ENCODE results near the gene BMAL1. TPM values are rescaled to one million over a fixed set of nuclear protein-coding genes. Genes with fewer than 3 reads are reported as not detected.

Gene BMAL1
- total and polyA plus RNA-seq, 2 of the 4 experiments (the other 2 are of a cell fraction): 8.8 to 9.9 TPM

- Histone ChIP-seq H3K9me1 (ENCODE audit: insufficient read depth, low read length) (no peaks in the 10 kb centered on the region; the same call in 1 of the 2 replicates), H2AFZ (replicated peaks; ENCODE audit: low read length, poor library complexity) (no peak overlapping the region), H2BK120ac (ENCODE audit: low read depth, low read length) (no peak overlapping the region), H4K8ac (ENCODE audit: low read depth in 2 of 2, low read length in 2 of 2) (no peak overlapping the region), H3K4ac (ENCODE audit: low read depth, low read length) (no peak overlapping the region), H3K27ac (ENCODE audit: insufficient read depth, low read length) (no peak overlapping the region), H2AK5ac (ENCODE audit: low read depth, low read length) (no peak overlapping the region), H3K79me1 (ENCODE audit: low read depth in 1 of 2, low read length in 2 of 2) (peaks cover 23 to 45% of the 10 kb centered on the region in 2 experiments), H2AK9ac (replicated peaks; ENCODE audit: low read depth, low read length, poor library complexity) (no peak overlapping the region), H4K5ac (ENCODE audit: low read depth, low read length) (no peak overlapping the region), H3K14ac (replicated peaks; ENCODE audit: low read depth, low read length) (no peak overlapping the region), H3K36me3 (ENCODE audit: control insufficient read depth, insufficient read depth, low read length) (peaks cover 3% of the 10 kb centered on the region; the same call in 1 of the 2 replicates), H3K4me3 (ENCODE audit: insufficient read depth, low read depth, low read length) (no peak overlapping the region), H4K20me1 (ENCODE audit: insufficient read depth, low read length) (peaks cover 18% of the 10 kb centered on the region), H4K91ac (ENCODE audit: insufficient read depth, low read depth, low read length) (no peak overlapping the region), H3K4me1 (ENCODE audit: control insufficient read depth, insufficient read depth, low read length) (no peaks in the 10 kb centered on the region), H3K23ac (ENCODE audit: low read depth, low read length) (no peak overlapping the region), H2BK20ac (ENCODE audit: low read depth, low read length) (no peak overlapping the region), H3K4me2 (ENCODE audit: low read depth, low read length) (no peak overlapping the region), H3K9ac (ENCODE audit: low read depth, low read length) (no peak overlapping the region), H2BK5ac (ENCODE audit: low read depth, low read length, poor library complexity, severe bottlenecking) (no peak overlapping the region), H3K27me3 (ENCODE audit: control insufficient read depth, insufficient read depth, low read length) (no peaks in the 10 kb centered on the region), H2BK15ac (ENCODE audit: low read depth, low read length) (no peak overlapping the region), H3K9me3 (ENCODE audit: control insufficient read depth, insufficient read depth, low read length) (no peaks in the 10 kb centered on the region), H3K18ac (ENCODE audit: low read depth, low read length) (no peak overlapping the region), H3K56ac (ENCODE audit: extremely low read depth, insufficient read depth, low read length) (no peak overlapping the region)
- BruUV-seq (replicated peaks): no TSS peak
- in situ Hi-C loops (cut with MboI; ENCODE audit: low sequenced_read_pairs): no loop called here
- DNase-seq (no peak), ATAC-seq (ENCODE audit: low read depth) (no peak)
- dilution Hi-C loops (cut with HindIII; ENCODE audit: low sequenced_read_pairs, unreplicated experiment): no loop called here
- POLR2A ChIA-PET (ENCODE audit: unreplicated experiment): no interaction called here
- 88% methylated on average over 1 of the region's 4 CpGs; no CpG with 5 or more reads in 1 of the 2 experiments for WGBS, 2 experiments (ENCODE audit: extremely low coverage in 2 of 2, insufficient read length in 1 of 2)
- CTCF ChIA-PET: no interaction called here
- TF ChIP-seq, protein P1, sequence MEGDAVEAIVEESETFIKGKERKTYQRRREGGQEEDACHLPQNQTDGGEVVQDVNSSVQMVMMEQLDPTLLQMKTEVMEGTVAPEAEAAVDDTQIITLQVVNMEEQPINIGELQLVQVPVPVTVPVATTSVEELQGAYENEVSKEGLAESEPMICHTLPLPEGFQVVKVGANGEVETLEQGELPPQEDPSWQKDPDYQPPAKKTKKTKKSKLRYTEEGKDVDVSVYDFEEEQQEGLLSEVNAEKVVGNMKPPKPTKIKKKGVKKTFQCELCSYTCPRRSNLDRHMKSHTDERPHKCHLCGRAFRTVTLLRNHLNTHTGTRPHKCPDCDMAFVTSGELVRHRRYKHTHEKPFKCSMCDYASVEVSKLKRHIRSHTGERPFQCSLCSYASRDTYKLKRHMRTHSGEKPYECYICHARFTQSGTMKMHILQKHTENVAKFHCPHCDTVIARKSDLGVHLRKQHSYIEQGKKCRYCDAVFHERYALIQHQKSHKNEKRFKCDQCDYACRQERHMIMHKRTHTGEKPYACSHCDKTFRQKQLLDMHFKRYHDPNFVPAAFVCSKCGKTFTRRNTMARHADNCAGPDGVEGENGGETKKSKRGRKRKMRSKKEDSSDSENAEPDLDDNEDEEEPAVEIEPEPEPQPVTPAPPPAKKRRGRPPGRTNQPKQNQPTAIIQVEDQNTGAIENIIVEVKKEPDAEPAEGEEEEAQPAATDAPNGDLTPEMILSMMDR (conservative IDR thresholded peaks at IDR 0.05; ENCODE audit: low read depth, low read length): no peak
- TF ChIP-seq FOS (IDR thresholded peaks at IDR 0.05; ENCODE audit: low read depth, low read length) (no peak), POLR2A (IDR thresholded peaks at IDR 0.05; ENCODE audit: low read depth, low read length) (no peak), MXI1 (IDR thresholded peaks at IDR 0.05; ENCODE audit: borderline replicate concordance, low read depth, low read length) (no peak), MAZ (IDR thresholded peaks at IDR 0.05; ENCODE audit: borderline replicate concordance, low read depth, low read length) (no peak), RFX5 (IDR thresholded peaks at IDR 0.05; ENCODE audit: low read depth, low read length) (no peak), RAD21 (IDR thresholded peaks at IDR 0.05; ENCODE audit: low read length) (no peak), CHD1 (IDR thresholded peaks at IDR 0.05; ENCODE audit: low read depth, low read length) (no peak), NFE2L2 (IDR thresholded peaks at IDR 0.05; ENCODE audit: low read depth, low read length) (no peak), RCOR1 (IDR thresholded peaks at IDR 0.05; ENCODE audit: insufficient replicate concordance, low read length) (no peak), CEBPB (IDR thresholded peaks at IDR 0.05; ENCODE audit: low read depth, low read length) (no peak), BHLHE40 (IDR thresholded peaks at IDR 0.05; ENCODE audit: low read depth, low read length) (no peak), ELK1 (IDR thresholded peaks at IDR 0.05; ENCODE audit: borderline replicate concordance, low read depth, low read length) (no peak), SMC3 (IDR thresholded peaks at IDR 0.05; ENCODE audit: low read depth, low read length) (no peak), MAFK (IDR thresholded peaks at IDR 0.05; ENCODE audit: low read depth, low read length) (no peak)
- TF ChIP-seq, protein P2, sequence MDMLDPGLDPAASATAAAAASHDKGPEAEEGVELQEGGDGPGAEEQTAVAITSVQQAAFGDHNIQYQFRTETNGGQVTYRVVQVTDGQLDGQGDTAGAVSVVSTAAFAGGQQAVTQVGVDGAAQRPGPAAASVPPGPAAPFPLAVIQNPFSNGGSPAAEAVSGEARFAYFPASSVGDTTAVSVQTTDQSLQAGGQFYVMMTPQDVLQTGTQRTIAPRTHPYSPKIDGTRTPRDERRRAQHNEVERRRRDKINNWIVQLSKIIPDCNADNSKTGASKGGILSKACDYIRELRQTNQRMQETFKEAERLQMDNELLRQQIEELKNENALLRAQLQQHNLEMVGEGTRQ (IDR thresholded peaks at IDR 0.05; ENCODE audit: low read depth, low read length): no peak
- intact Hi-C loops (cut with micrococcal nuclease): no loop called here
Observed at GRCh38 chr11:13309156-13309555, 31.6 kb downstream of the BMAL1 start.

All from IMR-90 (cell line).